Measurements from ENCODE around the gene ADGRB2. TPM values are rescaled to one million over a fixed set of nuclear protein-coding genes. Genes with fewer than 3 reads are reported as not detected.

ADGRB2 gene
- polyA plus RNA-seq, 1 experiment = 5.4 TPM

DNA sequence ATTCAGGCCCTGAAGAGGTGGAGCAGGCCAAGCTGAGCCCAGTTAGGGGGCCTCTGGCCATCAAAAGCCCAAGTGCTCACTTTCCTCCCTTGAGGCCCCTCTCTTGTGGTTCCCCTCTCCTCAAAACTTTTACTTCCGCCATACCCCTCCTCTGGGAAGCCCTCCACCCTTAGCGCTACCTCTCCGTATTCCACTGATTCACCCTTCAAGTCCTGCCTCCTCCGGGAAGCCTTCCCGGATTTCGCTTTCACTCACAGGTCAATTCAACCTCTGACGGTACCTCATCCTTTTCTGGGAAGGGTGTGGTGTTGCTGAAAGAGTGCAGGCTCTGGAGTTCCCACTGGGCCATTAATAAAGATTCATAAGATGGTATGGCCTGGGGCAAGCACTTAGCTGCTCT lies 32.6 kb upstream of the ADGRB2 start:
- DNase-seq (ENCODE audit: low read depth, low spot score) = no peak
- Histone ChIP-seq H3K27ac (ENCODE audit: low read depth, low read length) (no peak overlapping the region), H3K27me3 (ENCODE audit: control insufficient read depth, insufficient read depth, low read length) (no peaks in the 10 kb centered on the region), H3K4me3 (ENCODE audit: low read depth, low read length) (peak overlapping the region; percentile 88), H3K9me3 (ENCODE audit: control insufficient read depth, insufficient read depth, low read length) (no peaks in the 10 kb centered on the region; the same call in 1 of the 2 replicates)
- ChIA-PET CTCF (interaction anchor here (1.7 kb wide), 1 partner anchor 167 kb away, joined by 5 read pairs; no protein-coding TSS in a partner anchor), POLR2A (interaction anchor here (3.0 kb wide), 1 partner anchor 8 kb away, joined by 14 read pairs; no protein-coding TSS in a partner anchor)
- TF ChIP-seq, protein P1, sequence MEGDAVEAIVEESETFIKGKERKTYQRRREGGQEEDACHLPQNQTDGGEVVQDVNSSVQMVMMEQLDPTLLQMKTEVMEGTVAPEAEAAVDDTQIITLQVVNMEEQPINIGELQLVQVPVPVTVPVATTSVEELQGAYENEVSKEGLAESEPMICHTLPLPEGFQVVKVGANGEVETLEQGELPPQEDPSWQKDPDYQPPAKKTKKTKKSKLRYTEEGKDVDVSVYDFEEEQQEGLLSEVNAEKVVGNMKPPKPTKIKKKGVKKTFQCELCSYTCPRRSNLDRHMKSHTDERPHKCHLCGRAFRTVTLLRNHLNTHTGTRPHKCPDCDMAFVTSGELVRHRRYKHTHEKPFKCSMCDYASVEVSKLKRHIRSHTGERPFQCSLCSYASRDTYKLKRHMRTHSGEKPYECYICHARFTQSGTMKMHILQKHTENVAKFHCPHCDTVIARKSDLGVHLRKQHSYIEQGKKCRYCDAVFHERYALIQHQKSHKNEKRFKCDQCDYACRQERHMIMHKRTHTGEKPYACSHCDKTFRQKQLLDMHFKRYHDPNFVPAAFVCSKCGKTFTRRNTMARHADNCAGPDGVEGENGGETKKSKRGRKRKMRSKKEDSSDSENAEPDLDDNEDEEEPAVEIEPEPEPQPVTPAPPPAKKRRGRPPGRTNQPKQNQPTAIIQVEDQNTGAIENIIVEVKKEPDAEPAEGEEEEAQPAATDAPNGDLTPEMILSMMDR (IDR thresholded peaks at IDR 0.05; ENCODE audit: low read depth, low read length) = no peak

DNA sequence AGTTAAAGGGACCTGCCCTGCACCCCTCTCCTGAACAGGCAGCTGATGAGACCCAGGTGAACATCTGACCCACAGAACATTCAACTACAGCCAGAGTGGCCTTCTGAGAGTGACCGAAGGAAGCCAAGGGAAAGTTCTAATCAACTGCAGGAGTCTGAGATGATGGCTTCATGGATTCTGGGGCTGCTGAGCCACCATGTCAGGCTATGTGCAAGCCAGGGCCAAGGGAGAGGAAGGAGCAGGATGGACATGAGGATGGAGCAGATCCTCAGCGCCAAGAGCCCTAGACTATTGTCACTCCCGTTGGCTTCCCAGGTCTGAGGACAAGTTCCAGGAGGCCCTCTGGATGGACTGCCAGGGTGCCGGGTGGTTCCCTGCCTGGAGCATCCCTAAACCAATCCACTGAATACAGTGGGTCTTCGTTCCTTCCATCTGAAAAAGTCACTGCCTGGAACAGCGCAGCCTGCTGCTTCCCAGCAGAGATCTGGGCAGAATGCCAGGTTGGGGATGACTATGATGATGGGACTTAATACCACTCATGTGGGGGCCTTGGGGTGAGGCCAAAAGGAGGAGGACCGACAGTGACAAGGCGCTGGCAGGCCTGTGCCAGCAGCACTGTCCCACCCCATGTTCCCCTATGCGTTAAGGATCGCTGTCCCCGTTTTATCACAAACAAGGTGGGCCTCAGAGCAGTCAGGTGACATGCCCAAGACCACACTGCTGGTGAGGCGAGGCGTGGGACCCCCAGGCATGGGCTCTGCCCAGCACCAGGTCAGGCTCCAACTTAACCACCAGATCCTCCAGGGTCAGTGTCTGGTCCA lies 31.9 kb upstream of the ADGRB2 start:
- Histone ChIP-seq H3K4me3 (ENCODE audit: low read depth, low read length) (peak overlapping the region; percentile 88), H3K27ac (ENCODE audit: low read depth, low read length) (peak overlapping the region; percentile 39), H3K27me3 (ENCODE audit: control insufficient read depth, insufficient read depth, low read length) (no peaks in the 10 kb centered on the region), H3K9me3 (ENCODE audit: control insufficient read depth, insufficient read depth, low read length) (no peaks in the 10 kb centered on the region; the same call in 1 of the 2 replicates)
- TF ChIP-seq, protein P1 (IDR thresholded peaks at IDR 0.05; ENCODE audit: low read depth, low read length) = peak; percentile 22; the same call in 1 of the 2 replicates
- POLR2A ChIA-PET = interaction anchor here (3.0 kb wide), 1 partner anchor 7 kb away, joined by 14 read pairs; no protein-coding TSS in a partner anchor
- CTCF ChIA-PET = interaction anchor here (0.8 to 1.3 kb wide), 2 partner anchors 20 to 167 kb away, joined by 3 to 4 read pairs; partner anchors contain the start of gene SPOCD1
- DNase-seq (ENCODE audit: low read depth, low spot score) = peak; percentile 49

DNA sequence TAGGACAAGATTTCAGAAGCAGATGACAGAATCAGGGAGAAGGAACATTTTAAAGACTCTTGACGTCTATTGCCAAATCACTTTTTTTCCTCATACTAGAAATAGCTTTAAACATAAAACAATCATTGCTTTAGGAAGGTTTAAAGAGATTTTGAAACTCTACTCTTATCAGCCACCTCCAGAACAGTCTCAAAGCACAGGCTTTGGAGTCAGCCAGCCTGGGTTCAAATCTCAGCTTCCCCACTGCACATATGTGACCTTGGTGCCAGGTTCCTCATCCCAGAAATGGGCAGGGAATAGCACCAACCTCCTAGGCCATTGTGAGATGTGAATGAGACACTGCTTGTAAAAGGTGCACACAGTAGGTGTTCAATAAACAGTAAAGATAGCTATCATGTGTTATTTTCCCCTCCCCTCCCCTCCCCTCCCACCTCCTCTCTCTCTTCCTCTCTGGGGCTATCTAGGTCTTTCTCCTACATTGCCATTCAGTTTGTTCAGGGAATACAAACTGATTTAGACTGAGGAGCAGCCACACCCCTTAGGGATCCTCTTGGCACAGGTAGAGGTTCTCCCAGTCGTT lies 31.0 kb upstream of the ADGRB2 start:
- TF ChIP-seq, protein P1 (IDR thresholded peaks at IDR 0.05; ENCODE audit: low read depth, low read length) = no peak
- H3K27ac ChIP-seq (ENCODE audit: low read depth, low read length) = no peak overlapping the region
- CTCF ChIA-PET = interaction anchor here (0.8 to 1.3 kb wide), 2 partner anchors 20 to 168 kb away, joined by 3 to 4 read pairs; partner anchors contain the start of gene SPOCD1

DNA sequence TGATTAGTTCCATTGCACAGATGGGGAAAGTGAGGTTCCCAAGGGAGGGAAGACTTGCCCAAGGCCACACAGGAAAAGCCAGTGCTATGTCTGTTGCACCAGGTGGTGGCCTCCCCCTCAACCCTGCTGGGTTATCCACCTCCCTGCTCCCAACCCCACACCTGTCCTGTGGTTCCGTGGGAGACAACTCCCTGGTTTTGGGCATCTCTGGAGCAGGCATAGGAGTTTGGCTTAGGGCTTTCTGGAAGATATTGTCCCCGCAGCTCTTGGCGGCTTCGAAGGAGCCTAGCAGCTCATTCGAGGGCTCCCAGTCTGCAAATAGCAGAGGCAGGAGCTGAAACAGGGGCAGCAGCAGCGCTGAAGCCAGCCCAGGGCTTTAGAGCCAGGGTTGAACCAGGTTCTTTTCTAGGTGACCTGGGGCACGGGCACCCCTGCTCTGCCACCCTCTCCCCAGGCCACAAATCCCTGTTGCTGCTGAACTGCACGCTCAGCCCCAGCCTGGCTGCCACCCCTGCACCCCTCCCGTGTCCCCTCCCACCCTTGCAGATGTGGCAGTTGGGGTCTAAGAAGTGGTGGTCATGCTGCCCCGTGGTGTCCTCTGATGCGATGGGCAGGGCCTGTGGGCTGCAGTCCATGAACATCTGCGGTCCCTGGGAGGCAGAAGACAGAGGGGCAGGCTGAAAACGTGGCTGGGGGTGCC lies 29.6 kb upstream of the ADGRB2 start:
- Histone ChIP-seq H3K4me3 (ENCODE audit: low read depth, low read length) (no peak overlapping the region), H3K27ac (ENCODE audit: low read depth, low read length) (peak overlapping the region; percentile 21), H3K9me3 (ENCODE audit: control insufficient read depth, insufficient read depth, low read length) (no peaks in the 10 kb centered on the region; the same call in 1 of the 2 replicates), H3K27me3 (ENCODE audit: control insufficient read depth, insufficient read depth, low read length) (no peaks in the 10 kb centered on the region)
- ChIA-PET CTCF (no interaction called here), POLR2A (no interaction called here)
- TF ChIP-seq, protein P1 (IDR thresholded peaks at IDR 0.05; ENCODE audit: low read depth, low read length) = no peak
- no peak for DNase-seq (ENCODE audit: low read depth, low spot score)

More for the DNA sequence above, 31.0 kb upstream of the ADGRB2 start:
- POLR2A ChIA-PET = interaction anchor here (0.7 kb wide), 2 partner anchors 161 to 1293 kb away, joined by 3 to 6 read pairs; no protein-coding TSS in a partner anchor
- no peak for DNase-seq (ENCODE audit: low read depth, low spot score)
- no peaks in the 10 kb centered on the region for H3K27me3 ChIP-seq (ENCODE audit: control insufficient read depth, insufficient read depth, low read length)
- no peaks in the 10 kb centered on the region; the same call in 1 of the 2 replicates for H3K9me3 ChIP-seq (ENCODE audit: control insufficient read depth, insufficient read depth, low read length)
- peak overlapping the region; percentile 88; the same call in 1 of the 2 replicates for H3K4me3 ChIP-seq (ENCODE audit: low read depth, low read length)
